ENCODE data around the gene SCFD2. TPM values are rescaled to one million over a fixed set of nuclear protein-coding genes. Genes with fewer than 3 reads are reported as not detected.

SCFD2 gene
- polyA plus RNA-seq, 1 of the 3 experiments (the other 2 are of a cell fraction), result 14.1 TPM

- TF ChIP-seq, protein P1, sequence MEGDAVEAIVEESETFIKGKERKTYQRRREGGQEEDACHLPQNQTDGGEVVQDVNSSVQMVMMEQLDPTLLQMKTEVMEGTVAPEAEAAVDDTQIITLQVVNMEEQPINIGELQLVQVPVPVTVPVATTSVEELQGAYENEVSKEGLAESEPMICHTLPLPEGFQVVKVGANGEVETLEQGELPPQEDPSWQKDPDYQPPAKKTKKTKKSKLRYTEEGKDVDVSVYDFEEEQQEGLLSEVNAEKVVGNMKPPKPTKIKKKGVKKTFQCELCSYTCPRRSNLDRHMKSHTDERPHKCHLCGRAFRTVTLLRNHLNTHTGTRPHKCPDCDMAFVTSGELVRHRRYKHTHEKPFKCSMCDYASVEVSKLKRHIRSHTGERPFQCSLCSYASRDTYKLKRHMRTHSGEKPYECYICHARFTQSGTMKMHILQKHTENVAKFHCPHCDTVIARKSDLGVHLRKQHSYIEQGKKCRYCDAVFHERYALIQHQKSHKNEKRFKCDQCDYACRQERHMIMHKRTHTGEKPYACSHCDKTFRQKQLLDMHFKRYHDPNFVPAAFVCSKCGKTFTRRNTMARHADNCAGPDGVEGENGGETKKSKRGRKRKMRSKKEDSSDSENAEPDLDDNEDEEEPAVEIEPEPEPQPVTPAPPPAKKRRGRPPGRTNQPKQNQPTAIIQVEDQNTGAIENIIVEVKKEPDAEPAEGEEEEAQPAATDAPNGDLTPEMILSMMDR (IDR thresholded peaks at IDR 0.05), result no peak
- TF ChIP-seq TCF12 (IDR thresholded peaks at IDR 0.05), result no peak
- TF ChIP-seq EP300 (IDR thresholded peaks at IDR 0.05; ENCODE audit: borderline replicate concordance in 1 of 2, low read depth in 1 of 2, low read length in 1 of 2), result no peak
- TF ChIP-seq RCOR1 (IDR thresholded peaks at IDR 0.05; ENCODE audit: low read length), result no peak
- no peak; the same call in none of the 2 replicates for TF ChIP-seq MAX (IDR thresholded peaks at IDR 0.05; ENCODE audit: low read depth)
- TF ChIP-seq CHD2 (IDR thresholded peaks at IDR 0.05; ENCODE audit: low read length, partially characterized antibody), result peak; percentile 81
- no peak for TF ChIP-seq GATA2 (CRISPR knock-in tag; IDR thresholded peaks at IDR 0.05)
- TF ChIP-seq, protein P2, sequence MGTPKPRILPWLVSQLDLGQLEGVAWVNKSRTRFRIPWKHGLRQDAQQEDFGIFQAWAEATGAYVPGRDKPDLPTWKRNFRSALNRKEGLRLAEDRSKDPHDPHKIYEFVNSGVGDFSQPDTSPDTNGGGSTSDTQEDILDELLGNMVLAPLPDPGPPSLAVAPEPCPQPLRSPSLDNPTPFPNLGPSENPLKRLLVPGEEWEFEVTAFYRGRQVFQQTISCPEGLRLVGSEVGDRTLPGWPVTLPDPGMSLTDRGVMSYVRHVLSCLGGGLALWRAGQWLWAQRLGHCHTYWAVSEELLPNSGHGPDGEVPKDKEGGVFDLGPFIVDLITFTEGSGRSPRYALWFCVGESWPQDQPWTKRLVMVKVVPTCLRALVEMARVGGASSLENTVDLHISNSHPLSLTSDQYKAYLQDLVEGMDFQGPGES (IDR thresholded peaks at IDR 0.05; ENCODE audit: low read depth, low read length), result no peak
- TF ChIP-seq SMC3 (IDR thresholded peaks at IDR 0.05; ENCODE audit: low read depth, low read length), result no peak
- TF ChIP-seq, protein P3, sequence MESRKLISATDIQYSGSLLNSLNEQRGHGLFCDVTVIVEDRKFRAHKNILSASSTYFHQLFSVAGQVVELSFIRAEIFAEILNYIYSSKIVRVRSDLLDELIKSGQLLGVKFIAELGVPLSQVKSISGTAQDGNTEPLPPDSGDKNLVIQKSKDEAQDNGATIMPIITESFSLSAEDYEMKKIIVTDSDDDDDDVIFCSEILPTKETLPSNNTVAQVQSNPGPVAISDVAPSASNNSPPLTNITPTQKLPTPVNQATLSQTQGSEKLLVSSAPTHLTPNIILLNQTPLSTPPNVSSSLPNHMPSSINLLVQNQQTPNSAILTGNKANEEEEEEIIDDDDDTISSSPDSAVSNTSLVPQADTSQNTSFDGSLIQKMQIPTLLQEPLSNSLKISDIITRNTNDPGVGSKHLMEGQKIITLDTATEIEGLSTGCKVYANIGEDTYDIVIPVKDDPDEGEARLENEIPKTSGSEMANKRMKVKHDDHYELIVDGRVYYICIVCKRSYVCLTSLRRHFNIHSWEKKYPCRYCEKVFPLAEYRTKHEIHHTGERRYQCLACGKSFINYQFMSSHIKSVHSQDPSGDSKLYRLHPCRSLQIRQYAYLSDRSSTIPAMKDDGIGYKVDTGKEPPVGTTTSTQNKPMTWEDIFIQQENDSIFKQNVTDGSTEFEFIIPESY (IDR thresholded peaks at IDR 0.05; ENCODE audit: borderline replicate concordance, low read depth), result no peak
- TF ChIP-seq ELF1 (IDR thresholded peaks at IDR 0.05), result peak; percentile 44
- no peak for TF ChIP-seq FOXJ3 (CRISPR knock-in tag; IDR thresholded peaks at IDR 0.05)
These were observed 11.7 kb upstream of the SCFD2 start, which contains the start of gene FIP1L1 (continued) for GRCh38 chr4:53377319-53378170.

GRCh38 chr4:53376900-53377299, 11.0 kb upstream of the SCFD2 start:
- Histone ChIP-seq H3K27ac (ENCODE audit: low read depth in 2 of 2, low read length in 1 of 2) (peak overlapping the region; percentile 74 to 79; a peak in 3 of 4 replicates), H3K4me2 (peak overlapping the region; percentile 83), H3K4me1 (ENCODE audit: control insufficient read depth in 1 of 2, insufficient read depth in 2 of 2, low read depth in 1 of 2, low read length in 1 of 2) (peaks cover 8 to 12% of the 10 kb centered on the region in 2 experiments; a peak in 3 of 4 replicates), H3K4me3 (ENCODE audit: low read depth in 2 of 2, low read length in 1 of 2) (peak overlapping the region; percentile 82 to 96), H2AFZ (ENCODE audit: low read depth) (peak overlapping the region; percentile 91), H3K9ac (peak overlapping the region; percentile 88; the same call in 1 of the 2 replicates), H3F3A (replicated peaks; ENCODE audit: insufficient read depth) (no peaks in the 10 kb centered on the region), H3K79me2 (ENCODE audit: insufficient read depth) (peaks cover 44% of the 10 kb centered on the region), H4K20me1 (ENCODE audit: insufficient read depth) (peaks cover 18% of the 10 kb centered on the region), H3K36me3 (replicated peaks in 1 of 2; ENCODE audit: control insufficient read depth in 1 of 2, insufficient read depth in 2 of 2, low read length in 1 of 2) (peaks cover 5 to 12% of the 10 kb centered on the region in 2 experiments), H3K9me2 (no peaks in the 10 kb centered on the region), H3K9me3 (no peaks in the 10 kb centered on the region), H3K27me3 (ENCODE audit: insufficient read depth) (no peaks in the 10 kb centered on the region)
- ChIA-PET CTCF (interaction anchor here (1.2 kb wide), 1 partner anchor 62 kb away, joined by 3 read pairs; no protein-coding TSS in a partner anchor), POLR2A (interaction anchor here (1.2 to 2.3 kb wide), 3 partner anchors 11 to 326 kb away, joined by 3 to 7 read pairs (median 6); partner anchors contain the start of gene SCFD2)
- DNase-seq, result peak; percentile 19
- no peak for TF ChIP-seq TCF12 (IDR thresholded peaks at IDR 0.05)
- no peak for TF ChIP-seq CHD2 (IDR thresholded peaks at IDR 0.05; ENCODE audit: low read length, partially characterized antibody)
- TF ChIP-seq NRF1 (IDR thresholded peaks at IDR 0.05; ENCODE audit: low read depth, low read length), result no peak
- TF ChIP-seq RAD21 (IDR thresholded peaks at IDR 0.05; ENCODE audit: low read length), result no peak
- no peak for TF ChIP-seq RFX5 (IDR thresholded peaks at IDR 0.05; ENCODE audit: low read length)
- no peak for TF ChIP-seq SIN3A (IDR thresholded peaks at IDR 0.05; ENCODE audit: borderline replicate concordance, low read depth, low read length)
- TF ChIP-seq, protein P4, sequence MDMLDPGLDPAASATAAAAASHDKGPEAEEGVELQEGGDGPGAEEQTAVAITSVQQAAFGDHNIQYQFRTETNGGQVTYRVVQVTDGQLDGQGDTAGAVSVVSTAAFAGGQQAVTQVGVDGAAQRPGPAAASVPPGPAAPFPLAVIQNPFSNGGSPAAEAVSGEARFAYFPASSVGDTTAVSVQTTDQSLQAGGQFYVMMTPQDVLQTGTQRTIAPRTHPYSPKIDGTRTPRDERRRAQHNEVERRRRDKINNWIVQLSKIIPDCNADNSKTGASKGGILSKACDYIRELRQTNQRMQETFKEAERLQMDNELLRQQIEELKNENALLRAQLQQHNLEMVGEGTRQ (IDR thresholded peaks at IDR 0.05; ENCODE audit: borderline replicate concordance, low read depth, low read length), result no peak
- TF ChIP-seq GABPA (IDR thresholded peaks at IDR 0.05; ENCODE audit: low read depth), result no peak
- TF ChIP-seq, protein P3 (IDR thresholded peaks at IDR 0.05; ENCODE audit: borderline replicate concordance, low read depth), result no peak
- 83% methylated on average over 5 of the region's 5 CpGs for WGBS (ENCODE audit: low lambda C conversion rate)
